NCI-H2171 treated with DMSO at 0.1 percent for 48 hours (cell line): ENCODE data around the gene MAPK12.

ENCODE experiments used
- DNase-seq: peaks from one replicate; lab custom pipeline; 2025; lab: John Stamatoyannopoulos, UW

MAPK12 gene

GRCh38 chr22:50299785-50300619, 38.5 kb upstream of the MAPK12 start:
- no peak for DNase-seq

- no peak for DNase-seq
Measured at GRCh38 chr22:50298937-50299784, 37.7 kb upstream of the MAPK12 start.

- no peak for DNase-seq
Measured at GRCh38 chr22:50298266-50298637, 36.8 kb upstream of the MAPK12 start.

- no peak for DNase-seq
Measured at GRCh38 chr22:50297510-50298265, 36.2 kb upstream of the MAPK12 start.

- no peak for DNase-seq
Measured at GRCh38 chr22:50296658-50297490, 35.4 kb upstream of the MAPK12 start.

- DNase-seq, result no peak
Measured at GRCh38 chr22:50294319-50294656, 32.8 kb upstream of the MAPK12 start.

- DNase-seq, result no peak
Measured at GRCh38 chr22:50293441-50294318, 32.2 kb upstream of the MAPK12 start.

- no peak for DNase-seq
Measured at GRCh38 chr22:50292643-50293440, 31.4 kb upstream of the MAPK12 start.

- DNase-seq, result no peak
Measured at GRCh38 chr22:50289942-50290630, 28.6 kb upstream of the MAPK12 start.

GRCh38 chr22:50289151-50289941, 27.9 kb upstream of the MAPK12 start:
- DNase-seq, result no peak

GRCh38 chr22:50287731-50288130, 26.2 kb upstream of the MAPK12 start:
- DNase-seq, result no peak

- DNase-seq, result no peak
Measured at GRCh38 chr22:50286701-50287318, 25.3 kb upstream of the MAPK12 start.

GRCh38 chr22:50286275-50286674, 24.8 kb upstream of the MAPK12 start:
- no peak for DNase-seq

GRCh38 chr22:50285568-50286229, 24.2 kb upstream of the MAPK12 start:
- DNase-seq, result no peak

GRCh38 chr22:50284479-50284878, 23.0 kb upstream of the MAPK12 start:
- no peak for DNase-seq

GRCh38 chr22:50283821-50284220, 22.3 kb upstream of the MAPK12 start:
- DNase-seq, result no peak
